Left lung (tissue), 10 donors: ENCODE results near the gene C6orf89. TPM values are rescaled to one million over a fixed set of nuclear protein-coding genes. Genes with fewer than 3 reads are reported as not detected.
"Not testable (repeated sequence)": the region's sequence is repeated elsewhere in the genome, so short reads cannot be mapped to it uniquely, and the experiment has no call there.

Experiments
- ATAC-seq: fragments of 200-7000 bp; cut with Tn5 transposase; one replicate; pipeline ENCODE4 v1.9.1; 2020; ENCODE audit warnings: moderate library complexity
- DNase-seq, 4 donors: peaks; one replicate each; pipeline ENCODE4 v3.0.0-alpha.2; 2013 to 2020
- H3K27ac ChIP-seq, 2 donors: fragments of 200-600 bp; sonication (generic) in 1 of 2; one replicate each; pipeline versions ENCODE4 v1.5.0 to v1.8.0; 2020 to 2021
- H3K27me3 ChIP-seq, 2 donors: fragments of 200-600 bp; sonication (generic) in 1 of 2; one replicate each; pipeline versions ENCODE4 v1.5.0 to v1.8.0; 2020 to 2021
- H3K36me3 ChIP-seq, 2 donors: fragments of 200-600 bp; sonication (generic) in 1 of 2; one replicate each; pipeline versions ENCODE4 v1.5.0 to v1.8.0; 2020 to 2021
- H3K4me1 ChIP-seq, 2 donors: fragments of 200-600 bp; one replicate each; pipeline ENCODE4 v1.8.0; 2021
- H3K4me3 ChIP-seq, 2 donors: fragments of 200-600 bp; sonication (generic) in 1 of 2; one replicate each; pipeline versions ENCODE4 v1.5.0 to v1.8.0; 2020 to 2021; ENCODE audit warnings: mild to moderate bottlenecking in 1 of 2
- H3K9me3 ChIP-seq, 2 donors: fragments of 200-600 bp; sonication (generic) in 1 of 2; one replicate each; pipeline versions ENCODE4 v1.5.0 to v1.8.0; 2020 to 2021
- intact Hi-C, 2 donors: fragments of 100-400 bp; cut with DNase I; formaldehyde crosslinking; loops; one replicate each; pipeline versions ENCODE4 v1.11.2 to v1.14.2; 2022
- polyA plus RNA-seq, 6 donors: library from polyadenylated mRNA; unstranded; fragments of 120-200 nt; gene quantifications; one replicate each; pipeline ENCODE4 v1.2.1, GENCODE V29; 2013; ENCODE audit not compliant: insufficient read length in 6 of 6
- total RNA-seq, 2 donors: library from RNA; stranded (reverse); fragmentation: NEBNext Ultra II Directional; extraction: Animal tissue kit (Norgen Biotek cat#: 25700); gene quantifications; one replicate each; pipeline ENCODE4 v1.2.1, GENCODE V29; 2021
- TF ChIP-seq, protein P1 (sequence below), 2 donors: fragments of 200-600 bp; sonication (generic) in 1 of 2; IDR thresholded peaks; one replicate each; pipeline versions ENCODE4 v1.5.0 to v1.8.0; 2021; ENCODE audit warnings: antibody characterized with exemption in 2 of 2
- donor health status: DM: no; HTN: yes; CAD: no.
- donor health status: DM: no; HTN: no; CAD: no.

C6orf89 gene
- total and polyA plus RNA-seq, 8 donors: 43.8 to 59.6 (median 48.0) TPM

DNA sequence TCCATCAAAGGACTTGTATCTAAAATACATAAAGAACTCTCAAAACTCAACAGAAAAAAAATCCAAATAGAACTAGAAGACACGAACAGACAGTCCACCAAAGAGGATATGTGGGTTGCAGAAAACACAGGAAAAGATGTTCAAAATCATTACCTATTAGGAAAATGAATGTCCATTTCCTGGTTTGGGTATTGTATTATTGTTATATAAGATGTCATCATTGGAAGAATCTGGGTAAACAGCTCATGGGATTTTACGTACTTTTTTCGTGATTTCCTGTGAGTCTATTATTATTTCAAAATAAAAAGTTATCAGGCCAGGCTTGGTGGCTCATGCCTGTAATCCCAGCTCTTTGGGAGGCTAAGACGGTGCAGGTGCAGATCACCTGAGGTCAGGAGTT lies 59.5 kb downstream of the C6orf89 start:
- Histone ChIP-seq H3K4me3 (no peak overlapping the region), H3K4me1 (no peaks in the 10 kb centered on the region), H3K27me3 (no peaks in the 10 kb centered on the region), H3K9me3 (no peaks in the 10 kb centered on the region), H3K27ac (no peak overlapping the region), H3K36me3 (no peaks in the 10 kb centered on the region)
- ATAC-seq: no peak
- intact Hi-C loops: no loop called here
- TF ChIP-seq, protein P1, sequence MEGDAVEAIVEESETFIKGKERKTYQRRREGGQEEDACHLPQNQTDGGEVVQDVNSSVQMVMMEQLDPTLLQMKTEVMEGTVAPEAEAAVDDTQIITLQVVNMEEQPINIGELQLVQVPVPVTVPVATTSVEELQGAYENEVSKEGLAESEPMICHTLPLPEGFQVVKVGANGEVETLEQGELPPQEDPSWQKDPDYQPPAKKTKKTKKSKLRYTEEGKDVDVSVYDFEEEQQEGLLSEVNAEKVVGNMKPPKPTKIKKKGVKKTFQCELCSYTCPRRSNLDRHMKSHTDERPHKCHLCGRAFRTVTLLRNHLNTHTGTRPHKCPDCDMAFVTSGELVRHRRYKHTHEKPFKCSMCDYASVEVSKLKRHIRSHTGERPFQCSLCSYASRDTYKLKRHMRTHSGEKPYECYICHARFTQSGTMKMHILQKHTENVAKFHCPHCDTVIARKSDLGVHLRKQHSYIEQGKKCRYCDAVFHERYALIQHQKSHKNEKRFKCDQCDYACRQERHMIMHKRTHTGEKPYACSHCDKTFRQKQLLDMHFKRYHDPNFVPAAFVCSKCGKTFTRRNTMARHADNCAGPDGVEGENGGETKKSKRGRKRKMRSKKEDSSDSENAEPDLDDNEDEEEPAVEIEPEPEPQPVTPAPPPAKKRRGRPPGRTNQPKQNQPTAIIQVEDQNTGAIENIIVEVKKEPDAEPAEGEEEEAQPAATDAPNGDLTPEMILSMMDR (IDR thresholded peaks at IDR 0.05): no peak
- DNase-seq: no peak

DNA sequence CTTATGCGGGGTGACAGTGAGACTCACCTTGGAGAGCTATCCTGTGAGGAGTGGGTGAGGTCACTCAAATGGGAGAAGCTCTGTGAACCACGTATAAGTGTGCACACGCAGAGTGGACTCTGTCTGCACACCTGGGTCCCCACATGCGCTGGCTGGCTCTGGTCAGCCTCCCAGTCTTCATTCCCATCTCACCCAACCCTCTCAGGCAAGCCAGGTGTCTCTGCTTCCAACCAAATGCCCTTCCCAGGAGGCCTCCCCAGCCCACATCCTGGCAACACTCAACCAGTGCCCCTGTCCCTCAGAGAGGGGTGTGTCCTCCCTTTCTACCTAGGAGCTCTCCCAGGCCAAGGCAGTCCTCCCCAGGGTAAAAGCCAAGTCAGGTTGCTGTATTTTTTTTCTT lies 60.8 kb downstream of the C6orf89 start:
- no peaks in the 10 kb centered on the region for H3K27me3 ChIP-seq
- H3K4me1 ChIP-seq: no peaks in the 10 kb centered on the region
- H3K9me3 ChIP-seq: no peaks in the 10 kb centered on the region
- TF ChIP-seq, protein P1 (IDR thresholded peaks at IDR 0.05): no peak
- DNase-seq (no peak), ATAC-seq (no peak)
- no peak overlapping the region for H3K4me3 ChIP-seq
- intact Hi-C loops: no loop called here
- H3K36me3 ChIP-seq: no peaks in the 10 kb centered on the region
- H3K27ac ChIP-seq: no peak overlapping the region

DNA sequence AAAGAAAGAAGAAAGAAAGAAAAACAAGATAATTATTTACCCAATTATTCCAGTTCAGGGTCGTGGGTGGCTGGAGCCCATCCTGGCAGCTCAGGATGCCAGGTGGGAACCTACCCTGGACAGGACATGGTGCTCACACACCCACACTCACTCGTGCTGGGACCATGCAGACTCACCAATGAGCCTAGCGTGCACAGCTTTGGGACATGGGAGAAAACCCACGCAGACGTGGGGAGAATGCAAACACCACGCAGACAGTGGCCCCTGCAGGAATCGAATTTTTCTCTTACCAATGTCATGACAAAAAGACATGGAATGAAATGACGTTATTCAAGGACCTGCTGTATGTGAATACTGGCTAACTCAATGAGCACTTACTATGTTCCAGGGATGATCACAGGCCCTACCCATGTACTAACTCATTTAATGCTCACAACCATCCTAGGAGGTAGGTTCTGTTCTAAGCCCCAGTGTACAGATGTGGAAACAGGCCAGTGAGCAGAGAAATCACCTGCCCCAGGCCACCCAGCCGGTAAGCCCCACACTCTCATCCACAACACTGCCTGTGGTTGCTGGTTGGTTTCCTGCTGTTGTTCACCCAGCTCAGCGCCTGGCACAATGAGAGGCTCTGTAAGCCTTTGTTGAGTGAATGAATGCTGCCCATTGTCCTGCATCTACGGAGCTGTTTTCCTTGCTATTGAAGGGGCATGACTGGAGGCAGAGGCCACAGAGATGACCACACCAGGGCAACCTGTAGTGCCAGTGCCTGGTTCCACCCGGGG lies 62.0 kb downstream of the C6orf89 start:
- TF ChIP-seq, protein P1 (IDR thresholded peaks at IDR 0.05): no peak
- no peak overlapping the region for H3K27ac ChIP-seq
- ATAC-seq: no peak

DNA sequence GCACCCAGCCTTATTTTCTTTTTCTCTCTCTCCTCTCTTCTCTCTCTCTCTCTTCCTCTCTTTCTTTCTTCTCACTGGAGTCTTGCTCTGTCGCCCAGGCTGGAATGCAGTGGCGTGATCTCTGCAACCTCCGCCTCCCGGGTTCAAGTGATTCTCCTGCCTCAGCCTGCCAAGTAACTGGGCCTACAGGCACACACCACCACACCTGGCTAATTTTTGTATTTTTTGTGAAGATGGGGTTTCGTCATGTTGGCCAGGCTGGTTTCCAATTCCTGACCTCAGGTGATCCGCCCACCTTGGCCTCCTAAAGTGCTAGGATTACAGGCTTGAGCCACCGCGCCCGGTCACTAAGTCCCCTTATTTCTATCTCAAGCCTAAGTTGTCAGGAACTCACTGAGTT lies 63.3 kb downstream of the C6orf89 start:
- H3K27me3 ChIP-seq, H3K36me3 ChIP-seq, H3K4me3 ChIP-seq, ATAC-seq, H3K9me3 ChIP-seq, H3K27ac ChIP-seq, DNase-seq, H3K4me1 ChIP-seq, intact Hi-C loops: not testable (repeated sequence)

More for the DNA sequence above, 62.0 kb downstream of the C6orf89 start:
- Histone ChIP-seq H3K27me3 (no peaks in the 10 kb centered on the region), H3K36me3 (no peaks in the 10 kb centered on the region), H3K9me3 (no peaks in the 10 kb centered on the region), H3K4me3 (no peak overlapping the region), H3K4me1 (no peaks in the 10 kb centered on the region)
- intact Hi-C loops: no loop called here
- DNase-seq: no peak

DNA sequence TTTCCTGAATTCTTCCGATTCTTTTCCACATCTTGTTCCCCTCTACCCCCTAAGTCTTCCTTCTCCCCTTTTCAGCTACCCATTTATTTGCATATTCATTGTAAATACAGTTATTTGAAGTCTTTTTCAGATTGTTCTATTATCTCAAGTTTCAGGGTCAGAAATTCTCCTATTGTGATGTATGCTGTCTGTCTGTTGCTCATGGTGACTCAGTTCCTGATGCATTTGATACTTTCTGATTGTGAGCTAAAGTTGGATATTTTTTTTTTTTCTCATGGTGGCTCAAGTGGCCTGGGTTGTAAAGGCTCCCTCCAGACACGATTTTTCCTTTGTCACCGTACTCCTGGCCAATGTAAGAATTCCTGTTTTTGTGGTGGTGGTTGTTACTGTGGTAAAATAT lies 63.9 kb downstream of the C6orf89 start:
- no peak overlapping the region for H3K4me3 ChIP-seq
- no peak for ATAC-seq
- H3K27me3 ChIP-seq: peaks cover 0 to 4% of the 10 kb centered on the region in 2 donors
- TF ChIP-seq, protein P1 (IDR thresholded peaks at IDR 0.05): no peak
- H3K27ac ChIP-seq: no peak overlapping the region
- H3K9me3 ChIP-seq: no peaks in the 10 kb centered on the region
- intact Hi-C loops: no loop called here
- peaks cover 0 to 4% of the 10 kb centered on the region in 2 donors for H3K4me1 ChIP-seq
- H3K36me3 ChIP-seq: no peaks in the 10 kb centered on the region
- no peak for DNase-seq

DNA sequence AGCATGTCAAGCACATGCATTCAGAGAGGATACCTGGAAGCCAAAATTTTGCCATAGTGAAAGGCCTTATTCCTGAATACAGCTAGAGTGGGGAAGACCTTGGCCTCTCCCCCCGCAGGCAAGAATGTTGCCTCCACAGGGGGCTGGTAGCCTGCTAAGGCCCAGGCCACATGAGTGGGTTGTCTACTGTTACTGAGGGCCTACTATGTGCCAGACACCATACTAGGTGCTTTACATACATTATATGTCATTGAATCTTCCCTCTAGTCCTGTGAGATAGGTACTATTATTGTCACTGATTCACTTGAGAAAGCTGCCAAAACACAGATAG lies 68.1 kb downstream of the C6orf89 start:
- TF ChIP-seq, protein P1 (IDR thresholded peaks at IDR 0.05): no peak
- no peak for DNase-seq
- ATAC-seq: no peak
- Histone ChIP-seq H3K27ac (no peak overlapping the region), H3K4me3 (no peak overlapping the region), H3K36me3 (no peaks in the 10 kb centered on the region), H3K27me3 (peaks cover 0 to 21% of the 10 kb centered on the region in 2 donors), H3K9me3 (no peaks in the 10 kb centered on the region), H3K4me1 (peaks cover 0 to 10% of the 10 kb centered on the region in 2 donors)
- intact Hi-C loops: no loop called here
